TTC549 (cell line): ENCODE data around the gene ALDH1A1.

Experiments
- FAIRE-seq: peaks from 2 replicates; lab custom pipeline; 2012; peaks lifted over from hg19 to GRCh38; lab: Jason Lieb, UNC

Gene ALDH1A1

DNA sequence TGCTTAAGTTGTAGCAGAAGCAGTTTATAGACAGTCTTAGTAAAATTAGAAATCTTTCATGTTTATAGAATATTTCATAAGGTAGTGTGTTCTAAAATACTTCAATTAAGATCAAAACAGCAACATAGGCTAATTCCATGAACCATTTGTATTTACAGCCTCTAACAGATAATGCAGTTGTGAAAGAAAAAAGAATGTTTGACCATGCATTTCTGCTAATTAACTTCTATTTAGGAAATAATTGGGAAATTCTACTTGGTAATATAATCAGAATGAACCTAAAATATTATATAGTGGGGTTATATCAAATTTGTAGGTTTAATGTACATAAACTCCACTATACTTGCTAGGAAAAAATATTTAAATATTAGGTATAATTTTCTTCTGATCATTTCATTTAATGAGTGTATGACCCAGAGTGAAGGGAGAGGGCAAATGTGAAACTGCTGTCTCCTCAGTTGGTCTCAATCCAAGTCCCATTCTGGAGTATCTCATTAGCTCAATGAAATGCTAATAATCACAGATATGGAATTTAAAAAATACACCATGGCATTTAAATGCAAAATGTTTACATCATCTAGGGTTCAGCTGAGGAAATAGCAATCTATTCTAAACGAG, 34.9 kb downstream of the ALDH1A1 start:
- FAIRE-seq: no peak

DNA sequence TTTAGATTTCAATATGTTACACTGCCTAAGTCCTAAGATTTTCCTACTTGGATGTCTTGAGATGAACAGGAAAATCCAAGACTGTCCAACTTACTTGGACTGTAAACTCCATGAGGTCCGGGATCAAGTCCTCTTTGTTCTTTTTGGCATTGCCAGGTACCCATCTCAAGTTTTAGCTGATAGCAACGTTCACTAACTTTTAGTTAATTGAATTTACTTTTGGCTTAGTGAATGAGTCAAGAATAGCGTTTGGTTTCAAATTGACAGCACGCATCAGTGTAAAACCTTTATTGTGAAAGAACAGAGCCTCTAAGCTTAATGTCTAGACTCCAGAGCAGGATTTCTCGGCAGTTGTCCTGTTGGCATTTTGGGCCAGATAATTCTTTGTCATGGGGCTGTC, 37.2 kb downstream of the ALDH1A1 start:
- no peak for FAIRE-seq

DNA sequence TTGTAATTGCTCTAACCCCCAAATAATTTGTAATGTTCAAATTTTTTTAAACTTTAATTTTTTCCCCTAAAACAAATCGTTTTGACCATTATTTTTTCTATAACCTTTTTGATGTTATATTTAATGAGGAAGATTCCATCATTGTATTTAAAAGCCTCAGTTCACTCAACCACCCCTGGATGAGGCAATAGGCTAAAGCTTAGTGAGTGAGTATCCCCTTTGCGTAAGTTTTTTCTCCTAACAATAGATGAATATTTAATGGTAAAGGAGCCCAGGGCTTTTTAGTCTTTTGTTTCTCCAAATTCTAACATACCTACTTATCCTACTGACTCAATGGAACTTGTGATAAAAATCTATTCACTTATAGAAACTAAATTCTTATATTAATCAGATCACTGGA, 38.1 kb downstream of the ALDH1A1 start:
- no peak for FAIRE-seq

DNA sequence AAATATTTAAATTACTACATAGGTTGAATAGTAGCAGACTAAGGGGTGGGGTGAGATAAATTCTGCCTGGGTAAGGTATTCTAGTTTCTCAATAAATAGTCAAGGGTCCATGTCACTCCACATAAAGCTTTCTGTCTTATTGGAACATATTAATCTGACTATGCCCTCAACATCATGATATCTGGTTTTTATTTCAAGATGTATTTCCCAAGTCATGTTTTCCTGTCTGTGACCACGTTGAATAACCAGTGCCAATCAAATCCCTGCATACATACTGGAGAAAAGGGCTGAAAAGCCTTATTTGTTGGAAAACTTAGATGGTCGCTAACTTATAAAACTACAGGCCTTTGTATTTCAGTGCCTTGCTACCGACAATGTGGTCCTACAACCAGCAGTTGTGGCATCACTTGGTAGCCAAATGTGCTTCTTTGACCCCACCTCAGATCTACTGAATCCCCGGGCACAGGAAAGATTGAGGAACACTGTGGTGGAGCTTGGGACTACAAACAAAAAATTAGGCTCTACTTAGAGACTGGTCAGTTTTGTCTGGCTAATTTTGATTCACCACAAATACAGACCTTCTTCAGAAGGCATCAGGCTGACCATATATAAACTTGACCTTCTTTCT, 39.4 kb downstream of the ALDH1A1 start:
- FAIRE-seq: no peak

DNA sequence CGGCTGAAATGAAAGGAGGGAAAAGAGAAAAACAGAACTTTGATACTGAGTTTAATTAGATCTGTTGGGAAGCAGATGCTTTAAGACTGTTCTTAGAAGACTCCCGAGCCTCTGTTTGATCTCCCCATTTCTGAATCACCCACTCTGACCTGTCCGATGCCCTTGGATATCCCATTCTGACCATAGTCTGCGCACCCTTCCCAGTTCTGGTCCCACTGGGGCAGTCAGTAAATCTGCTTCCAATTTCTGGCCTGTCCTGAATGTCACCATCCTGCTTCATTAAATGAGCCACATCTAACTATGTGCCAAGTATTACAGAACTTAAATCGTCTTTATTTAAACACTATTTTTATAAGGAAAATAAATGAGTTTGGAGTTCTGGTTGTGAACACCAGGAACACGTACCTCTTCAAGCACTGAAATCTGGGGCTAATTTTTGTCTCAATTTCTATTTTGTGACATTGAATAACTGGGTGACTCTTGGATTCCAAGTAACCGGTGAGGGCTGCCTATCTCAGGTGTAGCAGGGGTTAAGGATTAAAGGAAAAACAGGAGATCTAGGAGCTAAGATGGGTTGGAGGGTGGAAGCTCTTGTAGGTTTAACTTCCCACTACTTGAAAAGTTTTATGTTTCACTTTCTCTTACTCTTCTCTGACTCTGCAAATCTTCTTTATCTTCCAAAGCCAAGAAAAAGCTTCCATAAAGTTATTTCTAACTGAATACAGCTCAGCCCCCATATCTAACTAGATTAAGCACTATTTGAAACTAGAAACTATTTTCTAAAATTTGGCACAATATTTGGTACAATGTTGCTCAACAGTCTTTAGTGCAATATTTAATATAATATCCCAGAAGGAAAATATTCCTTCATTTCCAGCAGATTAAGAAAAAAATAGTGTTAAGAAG, 40.1 kb downstream of the ALDH1A1 start:
- FAIRE-seq: no peak

DNA sequence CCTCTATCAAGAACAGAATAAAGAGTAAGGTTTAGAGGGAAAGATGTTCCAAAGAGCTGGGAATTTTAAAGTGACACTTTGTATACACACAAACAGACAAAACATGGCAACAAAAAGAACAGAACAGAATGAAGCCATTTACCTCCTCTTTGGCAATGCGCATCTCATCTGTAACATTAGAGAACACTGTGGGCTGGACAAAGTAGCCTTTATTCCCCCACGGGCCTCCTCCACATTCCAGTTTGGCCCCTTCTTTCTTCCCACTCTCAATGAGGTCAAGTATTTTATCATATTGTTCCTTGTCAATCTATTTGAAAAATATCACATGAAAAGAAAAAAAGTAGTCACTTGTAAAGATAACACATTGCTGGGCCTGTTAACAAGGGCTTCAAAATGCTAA, 41.0 kb downstream of the ALDH1A1 start:
- no peak for FAIRE-seq

DNA sequence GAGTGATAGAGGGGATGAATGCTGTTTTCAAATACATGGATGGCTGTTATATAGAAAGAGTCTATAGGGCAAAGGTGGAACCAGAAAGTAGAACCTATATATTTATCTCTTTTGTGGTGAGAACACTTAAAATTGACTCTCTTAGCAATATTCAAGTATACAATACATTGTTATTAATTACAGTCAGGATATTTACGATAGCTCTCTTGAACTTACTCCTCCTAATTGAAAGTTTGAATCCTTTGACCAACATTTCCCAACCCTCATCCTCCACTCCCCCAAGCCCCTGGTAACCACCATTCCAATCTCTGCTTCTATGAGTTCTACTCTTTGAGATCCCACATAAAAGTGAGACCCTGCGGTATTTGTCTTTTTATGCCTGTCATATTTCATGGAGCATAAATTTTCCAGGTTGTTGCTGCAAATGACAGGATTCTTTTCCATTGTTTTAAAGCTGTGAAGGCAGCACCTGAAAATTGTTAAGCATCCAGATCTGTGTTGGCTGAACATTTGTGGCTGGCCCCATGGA, 41.5 kb downstream of the ALDH1A1 start:
- FAIRE-seq: no peak

DNA sequence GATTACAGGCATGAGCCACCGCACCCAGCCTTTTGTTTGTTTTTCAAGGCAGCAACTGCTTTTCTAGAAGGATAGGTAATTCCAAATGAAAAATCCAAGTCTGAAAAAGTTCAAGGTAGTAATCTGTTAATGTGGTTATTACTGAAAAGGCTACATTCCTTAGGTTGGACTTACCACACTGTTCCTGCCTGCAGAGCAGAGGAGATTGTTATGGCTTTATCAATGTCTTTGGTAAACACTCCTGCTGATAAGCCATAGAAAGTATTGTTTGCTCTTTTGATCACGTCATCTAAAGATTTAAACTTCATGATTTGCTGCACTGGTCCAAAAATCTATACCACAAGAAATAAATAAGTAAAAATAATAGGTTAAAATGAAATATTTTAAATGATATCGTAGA, 43.4 kb downstream of the ALDH1A1 start:
- FAIRE-seq: no peak

DNA sequence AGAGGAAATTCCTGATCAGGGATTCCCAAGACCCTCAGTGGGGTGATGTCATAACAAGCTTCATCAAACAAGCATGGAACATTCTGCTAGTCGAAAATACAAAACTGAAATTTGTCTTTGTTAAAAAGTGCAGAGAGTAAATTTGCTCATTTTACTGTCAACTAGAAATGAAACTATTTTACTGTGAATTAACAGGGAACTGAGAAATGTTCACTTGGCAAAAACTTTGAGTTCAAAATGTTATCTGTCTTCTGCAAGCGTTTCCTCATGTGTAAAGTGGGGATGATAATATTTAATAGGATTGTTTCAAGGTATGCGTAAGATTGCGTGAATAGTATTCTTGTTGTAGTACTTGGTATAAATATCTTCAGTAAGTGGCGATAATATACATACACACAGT, 45.4 kb downstream of the ALDH1A1 start:
- no peak for FAIRE-seq

DNA sequence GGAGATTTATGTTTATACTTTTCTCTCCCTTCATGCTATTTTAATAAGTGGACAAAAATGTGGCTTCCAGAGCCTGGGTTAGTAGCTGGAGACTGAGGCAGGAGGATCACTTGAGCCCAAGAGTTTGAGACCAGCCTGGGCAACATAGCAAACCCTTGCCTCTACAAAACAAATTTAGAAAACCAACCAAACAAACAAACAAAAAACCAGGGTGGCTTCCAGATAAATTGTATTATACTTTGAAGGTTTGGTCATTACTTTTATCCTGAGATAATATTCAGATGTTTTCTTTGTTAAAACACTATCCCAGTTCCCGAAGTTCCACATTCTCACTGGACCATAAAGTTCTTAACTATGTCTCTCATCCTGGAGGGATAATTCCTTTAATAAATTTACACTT, 46.0 kb downstream of the ALDH1A1 start:
- FAIRE-seq: no peak

DNA sequence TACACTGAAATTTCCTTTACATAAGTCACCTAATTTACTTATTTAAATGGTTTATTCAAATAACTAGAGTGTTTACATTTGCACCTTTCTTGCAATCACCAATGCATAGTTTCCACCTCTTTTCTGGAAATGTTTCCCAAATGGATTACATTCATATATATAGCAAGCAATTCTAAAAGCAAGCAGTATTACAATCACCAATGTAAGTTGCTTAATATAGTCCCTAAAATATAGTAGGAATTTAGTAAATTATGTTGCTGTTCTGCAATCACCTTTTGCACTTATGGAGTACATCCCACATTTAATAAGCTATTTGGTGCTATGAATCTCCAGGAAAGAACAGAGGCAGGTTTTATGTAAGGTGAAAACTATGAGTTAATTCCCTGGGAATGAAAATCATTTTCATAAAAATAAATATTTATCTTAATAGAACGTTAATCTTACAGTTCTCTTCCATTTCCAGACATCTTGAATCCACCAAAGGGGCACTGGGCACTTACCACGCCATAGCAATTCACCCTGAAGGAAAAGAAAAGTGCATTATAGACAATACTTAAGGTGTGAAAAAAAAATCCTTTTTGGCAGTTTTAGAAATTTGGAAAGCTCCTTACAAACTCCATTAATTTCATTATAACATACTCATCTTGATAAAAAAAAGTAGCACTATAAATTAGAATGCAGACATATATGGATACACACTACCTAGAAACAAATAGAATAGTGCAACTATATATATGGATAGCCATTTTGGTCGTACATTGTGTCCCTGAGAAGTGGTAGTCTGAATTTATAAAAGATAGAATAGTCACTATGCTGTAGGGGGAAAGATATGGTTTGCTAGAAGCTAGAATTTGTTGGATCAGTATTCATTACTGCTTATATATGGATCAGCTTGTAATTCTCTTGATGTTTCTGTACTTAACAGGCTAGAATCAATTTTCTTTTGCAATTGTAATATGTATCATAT, 47.1 kb downstream of the ALDH1A1 start:
- FAIRE-seq: no peak

DNA sequence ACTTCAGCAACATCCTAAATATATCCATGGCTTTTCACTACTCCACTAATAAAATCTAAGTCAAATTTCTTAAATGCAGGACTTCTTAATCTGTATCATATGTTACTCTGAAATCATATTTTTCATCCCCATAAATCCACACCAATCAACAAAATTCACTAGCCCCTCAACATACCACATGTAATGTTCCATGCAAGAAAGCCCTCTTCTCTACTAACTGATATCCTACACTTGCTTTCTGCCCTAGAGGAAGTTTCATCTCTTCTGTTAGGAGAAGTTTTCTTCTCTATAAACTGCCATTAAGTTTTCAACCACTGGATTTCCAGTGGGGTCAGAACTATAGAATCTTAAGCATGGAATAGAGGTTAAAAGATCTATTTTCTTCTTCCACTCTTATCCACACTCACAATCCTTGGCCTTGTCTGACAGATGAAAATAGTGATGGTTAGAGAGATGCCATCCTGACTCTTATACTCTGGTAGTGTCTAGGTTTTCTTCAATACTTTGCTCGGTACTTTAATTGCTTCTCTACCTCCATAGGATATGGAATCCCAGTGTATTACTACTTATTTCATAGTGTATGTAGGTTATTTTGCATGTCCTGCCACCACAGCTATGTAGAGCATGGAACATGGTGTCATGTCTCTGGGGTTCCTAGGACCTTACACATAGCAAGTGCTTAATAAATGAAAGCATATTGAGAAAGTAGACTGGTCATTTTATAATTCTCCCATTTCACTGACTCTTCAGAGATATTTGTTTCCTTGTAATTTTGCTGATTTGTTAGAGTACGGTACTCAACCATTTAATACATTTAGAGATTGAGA, 48.4 kb downstream of the ALDH1A1 start:
- FAIRE-seq: no peak

DNA sequence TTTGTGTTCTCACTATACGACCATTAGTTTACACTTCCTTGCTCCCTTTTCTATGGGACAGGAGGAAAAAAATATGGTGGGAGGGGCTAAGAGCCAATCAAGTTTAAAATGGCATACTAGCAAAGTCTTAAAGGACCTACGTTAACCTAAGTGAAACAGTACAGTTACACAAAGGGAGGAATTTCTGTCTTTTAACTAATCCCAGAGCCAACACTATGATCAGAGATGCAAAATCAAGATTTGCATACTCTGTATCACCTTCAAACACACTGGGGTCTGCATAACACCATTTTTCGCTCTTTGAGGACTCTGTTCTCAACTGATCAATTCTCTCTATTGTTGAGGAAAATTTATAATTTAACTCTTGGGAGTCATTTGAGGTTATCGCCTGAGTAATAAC, 49.8 kb downstream of the ALDH1A1 start:
- no peak for FAIRE-seq

DNA sequence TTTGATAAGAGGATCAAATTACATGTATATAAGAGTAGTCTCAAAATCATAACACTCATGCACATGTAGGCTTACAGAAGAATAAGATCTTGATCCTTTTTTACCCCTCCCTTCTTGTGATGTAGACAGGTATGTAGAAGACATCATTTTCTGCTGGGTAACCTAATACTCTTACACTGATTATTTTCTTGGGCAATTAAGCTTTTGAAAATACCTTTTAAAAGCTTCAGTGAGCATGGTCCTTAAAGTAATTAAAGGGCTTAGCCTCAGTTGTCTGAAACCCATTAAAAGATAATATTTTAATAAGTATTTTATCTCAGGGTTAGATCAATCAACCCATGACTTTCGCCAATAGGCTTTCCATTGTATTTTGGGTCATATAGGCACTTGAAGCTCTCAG, 50.6 kb downstream of the ALDH1A1 start:
- no peak for FAIRE-seq

DNA sequence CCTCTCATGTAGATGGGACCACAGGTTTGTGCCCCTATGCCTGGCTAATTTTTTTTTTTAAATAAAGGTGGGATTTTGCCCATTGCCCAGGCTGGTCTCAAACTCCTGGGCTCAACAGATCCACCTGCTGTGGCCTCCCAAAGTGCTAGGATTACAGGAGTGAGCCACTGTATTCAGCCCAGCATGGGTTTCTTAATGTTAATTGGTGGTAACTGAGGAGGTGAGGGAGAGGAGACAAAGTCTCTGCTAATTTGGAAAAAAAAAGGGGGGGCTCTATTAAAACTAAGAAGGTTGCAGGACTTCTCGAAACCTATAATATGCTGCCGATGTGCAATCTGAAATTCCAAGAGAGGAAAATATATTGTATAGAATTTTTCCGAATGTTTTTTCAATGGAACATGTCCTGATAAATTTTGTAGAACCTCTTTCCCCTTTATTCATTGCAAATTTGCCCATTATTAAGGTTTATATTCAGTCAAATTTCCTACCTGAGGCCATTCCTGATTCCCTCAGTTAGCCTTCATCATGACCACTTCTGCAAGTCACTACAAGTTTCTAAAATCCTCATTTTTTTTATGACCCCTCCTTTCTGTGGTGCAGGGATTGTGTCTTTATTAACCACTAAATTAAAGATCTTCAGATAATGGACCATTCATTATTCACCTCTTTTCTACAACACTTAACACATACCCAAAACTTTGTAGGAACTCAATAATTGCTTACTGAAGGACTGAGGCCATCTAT, 52.9 kb downstream of the ALDH1A1 start:
- no peak for FAIRE-seq

DNA sequence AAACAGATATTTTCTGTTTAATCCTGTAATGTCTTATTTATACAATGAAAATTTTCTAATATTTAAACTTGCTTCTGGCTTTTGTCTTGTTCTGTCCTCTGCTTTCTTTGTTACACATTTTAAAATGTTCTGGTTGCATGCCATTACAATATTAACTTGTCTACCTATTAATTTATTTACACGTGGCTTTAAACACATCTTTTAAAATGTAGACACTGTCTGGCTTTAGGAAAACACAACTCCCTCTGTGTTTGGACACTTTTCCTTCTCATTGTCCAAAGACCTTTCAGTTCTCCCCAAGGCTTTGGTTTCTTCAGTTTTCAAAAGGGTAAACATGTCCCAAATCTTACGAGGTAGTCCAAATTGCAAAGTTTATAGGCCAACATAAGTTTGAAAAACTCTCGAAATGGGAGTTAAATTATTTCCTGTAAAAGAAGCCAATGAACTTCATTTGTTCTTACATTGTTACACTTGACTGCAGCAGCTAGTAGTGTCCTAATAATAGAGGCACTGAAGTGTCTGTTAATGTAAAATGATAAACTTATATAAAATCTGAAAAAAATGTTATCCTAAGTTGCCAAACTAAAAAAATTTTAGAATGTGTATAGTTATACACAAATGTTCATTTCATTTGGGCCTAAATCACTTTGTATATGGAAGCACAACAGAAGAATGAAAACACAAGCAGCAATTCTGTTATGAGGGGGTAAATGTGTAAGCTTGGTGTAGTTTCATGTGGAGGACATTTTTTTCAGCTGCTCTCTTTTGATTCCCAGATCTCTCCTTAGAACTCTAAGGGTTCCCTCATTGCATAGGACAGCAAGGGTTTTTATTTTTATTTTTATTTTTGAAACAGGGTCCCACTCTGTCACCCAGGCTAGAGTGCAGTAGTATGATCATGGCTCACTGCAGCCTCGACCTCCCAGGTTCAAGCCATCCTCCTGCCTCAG, 53.8 kb downstream of the ALDH1A1 start:
- FAIRE-seq: no peak

DNA sequence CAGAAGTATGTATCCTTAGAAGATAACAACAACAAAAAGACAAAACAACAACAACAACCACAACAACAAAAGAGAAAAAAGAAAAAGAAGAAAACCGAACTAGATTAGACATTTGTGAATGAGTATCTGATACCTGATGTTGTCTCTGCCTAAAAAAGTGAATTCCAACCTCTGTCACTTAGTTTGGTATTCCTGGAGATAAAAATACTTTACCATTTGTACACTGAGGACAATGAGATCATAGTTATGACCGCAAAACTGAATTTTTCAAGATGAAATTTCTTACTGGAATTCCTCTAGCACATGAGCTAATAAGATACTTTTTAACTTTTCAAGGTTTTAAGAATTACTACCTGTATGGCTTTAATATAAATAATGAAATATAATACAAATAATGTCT, 54.5 kb downstream of the ALDH1A1 start:
- no peak for FAIRE-seq

DNA sequence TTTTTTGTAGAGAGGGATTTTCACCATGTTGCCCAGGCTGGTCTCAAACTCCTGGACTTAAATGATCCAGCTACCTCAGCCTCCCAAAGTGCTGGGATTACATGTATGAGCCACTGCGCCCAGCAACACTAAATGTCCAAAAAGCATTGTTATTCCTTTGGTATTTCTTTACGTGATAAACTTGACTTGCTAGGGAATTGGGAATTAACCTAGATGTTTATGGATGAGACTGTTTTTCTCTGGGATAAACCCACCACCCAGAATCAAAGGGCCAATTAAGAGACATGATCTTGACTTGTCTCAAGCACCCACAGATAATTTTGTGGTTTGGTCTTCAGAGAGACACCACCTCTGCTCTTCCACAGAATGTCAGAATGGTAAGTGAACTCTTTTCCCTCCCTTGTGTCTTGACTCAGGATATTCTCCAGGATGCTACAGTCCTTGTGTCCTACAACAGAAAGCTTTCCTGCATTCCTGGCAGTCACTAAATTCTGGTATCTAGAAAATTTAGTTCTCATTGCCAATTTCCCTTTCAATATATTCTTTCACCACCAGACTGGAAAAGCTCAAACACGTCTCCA, 55.7 kb downstream of the ALDH1A1 start:
- FAIRE-seq: no peak

DNA sequence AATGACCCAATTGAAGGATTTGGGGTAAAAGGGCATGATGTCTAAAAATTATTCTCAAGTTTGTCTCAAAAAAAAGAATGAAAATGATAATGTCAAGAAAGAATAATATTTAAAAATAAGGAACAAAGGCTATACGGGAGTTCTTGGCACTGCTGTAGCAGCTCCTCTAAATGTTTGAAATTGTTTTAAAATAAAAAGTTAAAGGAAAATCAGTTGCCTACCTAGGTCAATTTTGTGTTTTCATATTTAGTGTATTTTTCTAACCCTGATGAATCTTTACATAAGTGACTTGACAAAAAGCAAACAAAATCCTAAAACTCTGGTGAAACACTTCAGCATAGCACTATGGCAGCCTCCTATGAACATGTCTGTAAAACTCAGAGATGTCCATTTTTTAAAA, 56.4 kb downstream of the ALDH1A1 start:
- no peak for FAIRE-seq
